ENCODE results near the gene PPA2.

DNA sequence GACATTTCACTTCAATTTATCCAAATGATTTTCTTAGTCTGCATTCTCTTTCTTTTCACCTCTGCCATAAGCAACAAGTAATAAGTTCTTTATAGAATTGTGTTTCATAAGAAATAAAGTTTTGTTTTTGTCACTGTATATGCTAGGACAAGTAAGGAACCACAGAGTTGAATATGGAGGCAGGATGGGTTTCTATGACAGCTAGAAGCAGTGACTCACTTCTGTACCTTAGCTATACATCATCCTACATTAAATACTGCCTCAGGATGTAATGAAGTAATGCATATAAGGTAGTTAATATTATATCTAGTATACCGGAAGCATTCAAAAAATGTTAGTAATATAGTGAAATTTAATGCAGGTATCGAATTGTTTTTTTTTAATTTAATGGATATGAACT, 128.0 kb downstream of the PPA2 start:
- TF ChIP-seq, protein P1, sequence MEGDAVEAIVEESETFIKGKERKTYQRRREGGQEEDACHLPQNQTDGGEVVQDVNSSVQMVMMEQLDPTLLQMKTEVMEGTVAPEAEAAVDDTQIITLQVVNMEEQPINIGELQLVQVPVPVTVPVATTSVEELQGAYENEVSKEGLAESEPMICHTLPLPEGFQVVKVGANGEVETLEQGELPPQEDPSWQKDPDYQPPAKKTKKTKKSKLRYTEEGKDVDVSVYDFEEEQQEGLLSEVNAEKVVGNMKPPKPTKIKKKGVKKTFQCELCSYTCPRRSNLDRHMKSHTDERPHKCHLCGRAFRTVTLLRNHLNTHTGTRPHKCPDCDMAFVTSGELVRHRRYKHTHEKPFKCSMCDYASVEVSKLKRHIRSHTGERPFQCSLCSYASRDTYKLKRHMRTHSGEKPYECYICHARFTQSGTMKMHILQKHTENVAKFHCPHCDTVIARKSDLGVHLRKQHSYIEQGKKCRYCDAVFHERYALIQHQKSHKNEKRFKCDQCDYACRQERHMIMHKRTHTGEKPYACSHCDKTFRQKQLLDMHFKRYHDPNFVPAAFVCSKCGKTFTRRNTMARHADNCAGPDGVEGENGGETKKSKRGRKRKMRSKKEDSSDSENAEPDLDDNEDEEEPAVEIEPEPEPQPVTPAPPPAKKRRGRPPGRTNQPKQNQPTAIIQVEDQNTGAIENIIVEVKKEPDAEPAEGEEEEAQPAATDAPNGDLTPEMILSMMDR (IDR thresholded peaks at IDR 0.05): no peak
- no peak for TF ChIP-seq POLR2A (IDR thresholded peaks at IDR 0.05)
- no peak for TF ChIP-seq EP300 (IDR thresholded peaks at IDR 0.05)
